Caco-2 (cell line): ENCODE results near the gene PLAA. TPM values are rescaled to one million over a fixed set of nuclear protein-coding genes. Genes with fewer than 3 reads are reported as not detected.

ENCODE experiments used
- BruUV-seq: library from RNA; stranded (reverse); fragments of 400-500 nt; replicated peaks from 2 replicates; lab custom pipeline; 2021; lab: Mats Ljungman, UMichigan
- CTCF ChIA-PET: fragments of 300-600 bp; sonication (Branson Sonifier 250); formaldehyde crosslinking; loops from one replicate; lab custom pipeline; 2022; ENCODE audit warnings: antibody characterized with exemption; lab: Charles Lee
- POLR2A ChIA-PET: fragments of 300-600 bp; sonication (Branson Sonifier 250); formaldehyde crosslinking; loops from one replicate; lab custom pipeline; 2022; ENCODE audit warnings: antibody characterized with exemption; lab: Charles Lee
- DNase-seq, 2 experiments: peaks; one replicate each; pipeline versions ENCODE4 v3.0.0 to v3.0.0-alpha.2; 2020 to 2022
- H3K27me3 ChIP-seq: replicated peaks from 2 replicates; pipeline ENCODE4 v1.6.0; 2011; ENCODE audit warnings: low read length; ENCODE audit not compliant: control insufficient read depth, insufficient read depth
- H3K36me3 ChIP-seq: 2 replicates; pipeline ENCODE4 v1.5.1; 2011; ENCODE audit warnings: low read length; ENCODE audit not compliant: control insufficient read depth, insufficient read depth
- H3K4me1 ChIP-seq: fragments of 250-450 bp; sonication (Bioruptor Pico); 2 replicates; pipeline ENCODE4 v1.5.1; 2020; ENCODE audit warnings: mild to moderate bottlenecking
- H3K4me3 ChIP-seq: 2 replicates; pipeline ENCODE4 v1.5.1; 2011; ENCODE audit warnings: low read depth, mild to moderate bottlenecking, control low read depth, low read length
- H3K9me3 ChIP-seq: fragments of 250-450 bp; sonication (Bioruptor Pico); 2 replicates; pipeline ENCODE4 v1.5.1; 2020; ENCODE audit warnings: mild to moderate bottlenecking, moderate library complexity
- H3K27ac Mint-ChIP-seq: one replicate; pipeline ENCODE4 v1.8.0; 2022; ENCODE audit warnings: mixed read lengths; ENCODE audit not compliant: unreplicated experiment
- H3K27me3 Mint-ChIP-seq: one replicate; pipeline ENCODE4 v1.8.0; 2022; ENCODE audit warnings: mixed read lengths; ENCODE audit not compliant: insufficient read depth, unreplicated experiment
- H3K36me3 Mint-ChIP-seq: one replicate; pipeline ENCODE4 v1.8.0; 2022; ENCODE audit warnings: mild to moderate bottlenecking, mixed read lengths; ENCODE audit not compliant: insufficient read depth, unreplicated experiment
- H3K4me1 Mint-ChIP-seq: one replicate; pipeline ENCODE4 v1.8.0; 2022; ENCODE audit warnings: low read depth, mixed read lengths; ENCODE audit not compliant: unreplicated experiment
- H3K4me3 Mint-ChIP-seq: one replicate; pipeline ENCODE4 v1.8.0; 2022; ENCODE audit warnings: mild to moderate bottlenecking, moderate library complexity, mixed read lengths; ENCODE audit not compliant: unreplicated experiment
- H3K9me3 Mint-ChIP-seq: one replicate; pipeline ENCODE4 v1.8.0; 2022; ENCODE audit warnings: mixed read lengths; ENCODE audit not compliant: unreplicated experiment
- intact Hi-C: fragments of 100-400 bp; cut with micrococcal nuclease; formaldehyde crosslinking; loops from one replicate; pipeline ENCODE4 v1.10.0; 2022; ENCODE audit not compliant: unreplicated experiment
- total RNA-seq: library from RNA; stranded (reverse); gene quantifications from 2 replicates; pipeline ENCODE4 v1.2.3, GENCODE V29; 2022
- TF ChIP-seq, protein P1 (sequence below), 2 experiments: fragments of 200-600 bp in 1 of 2; IDR thresholded peaks; 1 replicate in 1 of 2; 2 replicates in 1 of 2; pipeline versions ENCODE4 v1.5.1 to v1.8.0; 2011 to 2022; ENCODE audit warnings: antibody characterized with exemption in 1 of 2, control low read depth in 1 of 2, inconsistent platforms in 1 of 2, low read depth in 1 of 2, low read length in 1 of 2, mild to moderate bottlenecking in 1 of 2, moderate library complexity in 1 of 2; ENCODE audit not compliant: insufficient read depth in 1 of 2, severe bottlenecking in 1 of 2, unreplicated experiment in 1 of 2

The PLAA gene
- total RNA-seq, 1 experiment from 2014 or later: 12.9 TPM

DNA sequence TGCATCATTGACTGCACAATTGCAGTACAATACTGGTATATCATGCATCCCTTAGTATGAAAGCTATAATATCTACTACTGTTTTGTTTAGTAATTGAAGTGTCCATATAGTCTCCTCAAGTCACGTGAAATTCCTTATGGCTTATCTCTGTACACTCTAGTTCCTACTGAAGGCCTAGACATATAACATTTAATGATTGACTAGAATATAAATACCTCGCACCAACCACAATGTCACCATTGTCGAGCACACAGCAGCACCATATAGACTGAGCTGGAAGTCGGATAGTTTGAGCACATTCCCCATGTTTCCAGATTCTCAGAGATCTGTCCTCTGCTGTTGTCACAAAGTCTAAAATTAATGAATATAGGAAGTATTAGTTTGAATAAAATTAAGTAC, 21.4 kb downstream of the PLAA start:
- peak overlapping the region; percentile 63 for H3K27ac Mint-ChIP-seq
- no peak overlapping the region for H3K4me3 Mint-ChIP-seq
- Histone ChIP-seq H3K4me1 (no peaks in the 10 kb centered on the region), H3K9me3 (no peaks in the 10 kb centered on the region), H3K36me3 (no peaks in the 10 kb centered on the region), H3K4me3 (no peak overlapping the region), H3K27me3 (no peaks in the 10 kb centered on the region)
- no peaks in the 10 kb centered on the region for H3K27me3 Mint-ChIP-seq
- H3K36me3 Mint-ChIP-seq: peaks cover 22% of the 10 kb centered on the region
- TF ChIP-seq, protein P1, sequence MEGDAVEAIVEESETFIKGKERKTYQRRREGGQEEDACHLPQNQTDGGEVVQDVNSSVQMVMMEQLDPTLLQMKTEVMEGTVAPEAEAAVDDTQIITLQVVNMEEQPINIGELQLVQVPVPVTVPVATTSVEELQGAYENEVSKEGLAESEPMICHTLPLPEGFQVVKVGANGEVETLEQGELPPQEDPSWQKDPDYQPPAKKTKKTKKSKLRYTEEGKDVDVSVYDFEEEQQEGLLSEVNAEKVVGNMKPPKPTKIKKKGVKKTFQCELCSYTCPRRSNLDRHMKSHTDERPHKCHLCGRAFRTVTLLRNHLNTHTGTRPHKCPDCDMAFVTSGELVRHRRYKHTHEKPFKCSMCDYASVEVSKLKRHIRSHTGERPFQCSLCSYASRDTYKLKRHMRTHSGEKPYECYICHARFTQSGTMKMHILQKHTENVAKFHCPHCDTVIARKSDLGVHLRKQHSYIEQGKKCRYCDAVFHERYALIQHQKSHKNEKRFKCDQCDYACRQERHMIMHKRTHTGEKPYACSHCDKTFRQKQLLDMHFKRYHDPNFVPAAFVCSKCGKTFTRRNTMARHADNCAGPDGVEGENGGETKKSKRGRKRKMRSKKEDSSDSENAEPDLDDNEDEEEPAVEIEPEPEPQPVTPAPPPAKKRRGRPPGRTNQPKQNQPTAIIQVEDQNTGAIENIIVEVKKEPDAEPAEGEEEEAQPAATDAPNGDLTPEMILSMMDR (IDR thresholded peaks at IDR 0.05; ENCODE audit: insufficient read depth in 1 of 2, low read depth in 1 of 2, low read length in 1 of 2, severe bottlenecking in 1 of 2, unreplicated experiment in 1 of 2): no peak
- no peak for DNase-seq
- POLR2A ChIA-PET: no interaction called here
- H3K4me1 Mint-ChIP-seq: peaks cover 7% of the 10 kb centered on the region
- intact Hi-C loops: no loop called here
- BruUV-seq: no TSS peak
- CTCF ChIA-PET: no interaction called here
- no peaks in the 10 kb centered on the region for H3K9me3 Mint-ChIP-seq

DNA sequence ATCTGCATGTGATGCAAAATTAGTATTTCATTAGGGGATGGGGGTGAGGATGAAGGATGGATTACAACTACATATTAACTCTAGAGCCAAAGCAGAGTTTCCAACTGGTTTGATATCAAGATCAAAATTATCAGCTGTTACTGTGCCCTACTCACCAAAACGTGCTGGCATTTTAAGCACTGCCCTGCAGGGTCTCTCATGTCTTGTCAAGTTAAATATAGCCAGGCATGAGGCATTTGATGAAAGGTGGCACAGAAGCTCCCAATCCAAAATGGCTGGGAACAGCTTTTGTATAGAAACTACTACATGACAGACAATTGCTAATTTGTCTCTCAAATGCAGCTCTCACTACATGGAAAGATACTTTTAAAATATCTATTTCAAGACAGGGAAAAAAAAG, 27.3 kb downstream of the PLAA start:
- H3K27me3 Mint-ChIP-seq: no peaks in the 10 kb centered on the region
- H3K4me3 Mint-ChIP-seq: no peak overlapping the region
- Histone ChIP-seq H3K4me3 (no peak overlapping the region), H3K4me1 (no peaks in the 10 kb centered on the region), H3K27me3 (no peaks in the 10 kb centered on the region), H3K9me3 (no peaks in the 10 kb centered on the region), H3K36me3 (no peaks in the 10 kb centered on the region)
- CTCF ChIA-PET: no interaction called here
- H3K4me1 Mint-ChIP-seq: no peaks in the 10 kb centered on the region
- intact Hi-C loops: no loop called here
- no peak for DNase-seq
- H3K36me3 Mint-ChIP-seq: peaks cover 22% of the 10 kb centered on the region
- TF ChIP-seq, protein P1 (IDR thresholded peaks at IDR 0.05; ENCODE audit: insufficient read depth in 1 of 2, low read depth in 1 of 2, low read length in 1 of 2, severe bottlenecking in 1 of 2, unreplicated experiment in 1 of 2): no peak
- H3K27ac Mint-ChIP-seq: no peak overlapping the region
- POLR2A ChIA-PET: no interaction called here
- no peaks in the 10 kb centered on the region for H3K9me3 Mint-ChIP-seq
- BruUV-seq: no TSS peak

DNA sequence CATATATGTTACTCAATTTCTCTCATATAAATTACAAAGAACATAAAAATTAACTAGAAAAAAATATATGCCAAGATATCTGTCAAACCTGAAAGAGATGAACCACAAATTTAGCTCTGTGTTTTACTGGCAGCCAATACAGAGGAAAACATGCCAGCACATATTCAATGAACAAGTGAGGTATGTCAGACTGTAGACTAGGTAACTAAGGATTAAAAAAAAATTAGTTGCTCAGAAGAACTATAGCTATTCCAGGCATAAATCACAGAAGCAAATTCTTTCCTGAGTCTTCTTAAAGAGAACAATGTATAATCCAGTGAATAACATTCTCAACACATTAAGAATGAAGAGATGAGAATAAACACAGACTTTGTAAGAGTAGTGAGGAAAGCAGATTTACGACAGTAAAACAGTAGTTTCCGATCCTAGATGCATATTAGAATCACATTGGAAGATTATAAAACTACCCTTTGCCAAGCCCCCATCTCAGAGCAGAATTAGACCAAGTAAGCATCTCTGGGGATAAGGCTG, 33.8 kb downstream of the PLAA start:
- Histone ChIP-seq H3K4me1 (no peaks in the 10 kb centered on the region), H3K9me3 (no peaks in the 10 kb centered on the region), H3K36me3 (no peaks in the 10 kb centered on the region), H3K4me3 (no peak overlapping the region), H3K27me3 (no peaks in the 10 kb centered on the region)
- intact Hi-C loops: no loop called here
- Mint-ChIP-seq H3K4me3 (no peak overlapping the region), H3K36me3 (peaks cover 16% of the 10 kb centered on the region), H3K4me1 (no peaks in the 10 kb centered on the region), H3K9me3 (no peaks in the 10 kb centered on the region), H3K27me3 (no peaks in the 10 kb centered on the region), H3K27ac (no peak overlapping the region)
- CTCF ChIA-PET: no interaction called here
- TF ChIP-seq, protein P1 (IDR thresholded peaks at IDR 0.05; ENCODE audit: insufficient read depth in 1 of 2, low read depth in 1 of 2, low read length in 1 of 2, severe bottlenecking in 1 of 2, unreplicated experiment in 1 of 2): no peak
- DNase-seq: no peak
- no TSS peak for BruUV-seq
- POLR2A ChIA-PET: no interaction called here
